Measurements from ENCODE around the gene GOLPH3. TPM values are rescaled to one million over a fixed set of nuclear protein-coding genes. Genes with fewer than 3 reads are reported as not detected.
"Not testable (repeated sequence)": the region's sequence is repeated elsewhere in the genome, so short reads cannot be mapped to it uniquely, and the experiment has no call there.

The GOLPH3 gene
- total RNA-seq, 1 experiment from 2014 or later, result 69.2 TPM

- Histone ChIP-seq H3K9me3 (ENCODE audit: control insufficient read depth in 1 of 2, insufficient read depth in 1 of 2, low read depth in 1 of 2, low read length in 2 of 2) (no peaks in the 10 kb centered on the region), H3K9me2 (ENCODE audit: insufficient read depth) (no peaks in the 10 kb centered on the region), H3K9ac (ENCODE audit: low read length) (no peak overlapping the region), H3K27me3 (ENCODE audit: insufficient read depth, low read length) (no peaks in the 10 kb centered on the region), H3K79me2 (ENCODE audit: insufficient read depth, low read length) (no peaks in the 10 kb centered on the region), H3K36me3 (ENCODE audit: control insufficient read depth in 1 of 2, insufficient read depth in 2 of 2, low read length in 2 of 2) (no peaks in the 10 kb centered on the region), H2AFZ (ENCODE audit: low read depth, low read length, poor library complexity, severe bottlenecking) (no peak overlapping the region), H3K4me3 (replicated peaks in 1 of 2; ENCODE audit: low read depth in 1 of 2, low read length in 2 of 2) (no peak overlapping the region), H3K4me2 (ENCODE audit: low read length) (no peak overlapping the region), H4K20me1 (ENCODE audit: insufficient read depth) (no peaks in the 10 kb centered on the region), H3K27ac (ENCODE audit: low read depth, low read length) (no peak overlapping the region), H3K4me1 (ENCODE audit: control insufficient read depth in 1 of 2, insufficient read depth in 2 of 2, low read length in 2 of 2) (peaks cover 0 to 8% of the 10 kb centered on the region in 2 experiments; a peak in 1 of 4 replicates)
- RAD21 ChIA-PET (ENCODE audit: low non-redundant PET in 1 of 2, low total read pairs in 2 of 2, uncharacterized antibody in 2 of 2, unreplicated experiment in 2 of 2), result no interaction called here
- DNase-seq (ENCODE audit: low read depth, low spot score), result no peak
- TF ChIP-seq CBX3 (IDR thresholded peaks at IDR 0.05; ENCODE audit: low read depth), result no peak
- TF ChIP-seq ELF1 (IDR thresholded peaks at IDR 0.05; ENCODE audit: borderline replicate concordance, low read depth), result no peak
- TF ChIP-seq EZH2 (IDR thresholded peaks at IDR 0.05), result no peak
- no peak for TF ChIP-seq POLR2A (IDR thresholded peaks at IDR 0.05; ENCODE audit: borderline replicate concordance, extremely low read depth, insufficient read depth, insufficient read length)
- POLR2A ChIA-PET, result no interaction called here
- CTCF ChIA-PET, result no interaction called here
- intact Hi-C loops (cut with micrococcal nuclease), result no loop called here
- ATAC-seq, result no peak
- no TSS peak for BruUV-seq (replicated peaks)
Measured at GRCh38 chr5:32210151-32210550, 36.0 kb upstream of the GOLPH3 start.

GRCh38 chr5:32208837-32209236 lies 34.7 kb upstream of the GOLPH3 start:
- H3K9me3 ChIP-seq (ENCODE audit: control insufficient read depth in 1 of 2, insufficient read depth in 1 of 2, low read depth in 1 of 2, low read length in 2 of 2); POLR2A ChIA-PET; BruUV-seq (replicated peaks); H3K27me3 ChIP-seq (ENCODE audit: insufficient read depth, low read length); CTCF ChIA-PET; H3K4me3 ChIP-seq (replicated peaks in 1 of 2; ENCODE audit: low read depth in 1 of 2, low read length in 2 of 2); DNase-seq (ENCODE audit: low read depth, low spot score); H3K36me3 ChIP-seq (ENCODE audit: control insufficient read depth in 1 of 2, insufficient read depth in 2 of 2, low read length in 2 of 2); ATAC-seq; H3K4me1 ChIP-seq (ENCODE audit: control insufficient read depth in 1 of 2, insufficient read depth in 2 of 2, low read length in 2 of 2); H3K27ac ChIP-seq (ENCODE audit: low read depth, low read length); H3K79me2 ChIP-seq (ENCODE audit: insufficient read depth, low read length); H3K9ac ChIP-seq (ENCODE audit: low read length); H3K9me2 ChIP-seq (ENCODE audit: insufficient read depth); H4K20me1 ChIP-seq (ENCODE audit: insufficient read depth); H2AFZ ChIP-seq (ENCODE audit: low read depth, low read length, poor library complexity, severe bottlenecking); intact Hi-C loops (cut with micrococcal nuclease); H3K4me2 ChIP-seq (ENCODE audit: low read length); RAD21 ChIA-PET (ENCODE audit: low non-redundant PET in 1 of 2, low total read pairs in 2 of 2, uncharacterized antibody in 2 of 2, unreplicated experiment in 2 of 2): not testable (repeated sequence)

DNA sequence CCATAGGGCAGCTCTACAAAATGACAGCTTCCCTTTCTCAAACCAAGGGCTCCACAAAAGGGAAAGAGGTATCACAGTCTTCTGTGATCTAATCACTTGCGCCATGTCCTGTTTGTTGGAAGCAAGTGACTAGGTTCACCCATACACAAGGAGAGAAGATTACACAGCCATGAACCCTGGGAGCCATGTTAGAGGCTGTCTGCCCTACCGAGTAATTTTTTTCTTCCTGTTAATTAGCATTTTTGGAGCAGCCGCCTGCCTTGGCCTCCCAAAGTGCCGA lies 33.2 kb upstream of the GOLPH3 start:
- DNase-seq (ENCODE audit: low read depth, low spot score) (no peak), ATAC-seq (no peak)
- ChIA-PET RAD21 (ENCODE audit: low non-redundant PET in 1 of 2, low total read pairs in 2 of 2, uncharacterized antibody in 2 of 2, unreplicated experiment in 2 of 2) (no interaction called here), POLR2A (no interaction called here), CTCF (no interaction called here)
- Histone ChIP-seq H3K27me3 (ENCODE audit: insufficient read depth, low read length) (no peaks in the 10 kb centered on the region), H3K36me3 (ENCODE audit: control insufficient read depth in 1 of 2, insufficient read depth in 2 of 2, low read length in 2 of 2) (no peaks in the 10 kb centered on the region), H3K9me3 (ENCODE audit: control insufficient read depth in 1 of 2, insufficient read depth in 1 of 2, low read depth in 1 of 2, low read length in 2 of 2) (no peaks in the 10 kb centered on the region), H3K4me2 (ENCODE audit: low read length) (no peak overlapping the region), H3K4me1 (ENCODE audit: control insufficient read depth in 1 of 2, insufficient read depth in 2 of 2, low read length in 2 of 2) (peaks cover 0 to 8% of the 10 kb centered on the region in 2 experiments; a peak in 1 of 4 replicates), H4K20me1 (ENCODE audit: insufficient read depth) (no peaks in the 10 kb centered on the region), H3K9ac (ENCODE audit: low read length) (no peak overlapping the region), H3K79me2 (ENCODE audit: insufficient read depth, low read length) (no peaks in the 10 kb centered on the region), H2AFZ (ENCODE audit: low read depth, low read length, poor library complexity, severe bottlenecking) (peak overlapping the region; percentile 65), H3K9me2 (ENCODE audit: insufficient read depth) (no peaks in the 10 kb centered on the region), H3K27ac (ENCODE audit: low read depth, low read length) (no peak overlapping the region), H3K4me3 (replicated peaks in 1 of 2; ENCODE audit: low read depth in 1 of 2, low read length in 2 of 2) (no peak overlapping the region)
- intact Hi-C loops (cut with micrococcal nuclease), result no loop called here
- TF ChIP-seq ZFX (IDR thresholded peaks at IDR 0.05), result no peak
- TF ChIP-seq ELF1 (IDR thresholded peaks at IDR 0.05; ENCODE audit: borderline replicate concordance, low read depth), result no peak
- no peak for TF ChIP-seq CTCF (IDR thresholded peaks at IDR 0.05 in 2 of 3, conservative IDR thresholded peaks at IDR 0.05 in 1 of 3; ENCODE audit: borderline replicate concordance in 1 of 3, insufficient read depth in 1 of 3, low read depth in 2 of 3, low read length in 2 of 3)
- TF ChIP-seq JUND (IDR thresholded peaks at IDR 0.05), result no peak
- BruUV-seq (replicated peaks), result no TSS peak

Measured in HCT116 (cell line).